ENCODE results near the gene NAA10.

DNA sequence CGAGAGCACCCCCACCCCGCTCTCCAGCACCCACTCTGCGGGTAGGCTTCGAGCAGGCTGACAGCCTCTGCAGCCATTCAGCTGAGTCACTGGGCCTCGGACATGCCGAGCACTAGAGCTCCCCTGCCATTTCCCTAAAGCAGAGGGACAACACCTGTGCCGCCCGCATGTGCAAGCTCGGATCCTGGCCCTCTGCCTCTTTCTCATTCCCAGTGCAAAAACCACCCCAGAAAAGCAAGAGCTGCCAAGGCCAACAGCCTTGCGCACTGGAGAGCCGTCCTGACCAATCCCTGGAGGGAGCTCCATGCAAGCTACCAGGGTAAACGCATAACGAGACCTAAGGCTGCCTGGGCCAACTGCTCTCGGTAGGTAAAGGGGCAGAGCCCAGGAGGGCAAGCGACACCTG is 31.4 kb upstream of the NAA10 start:
- TF ChIP-seq, protein P1, sequence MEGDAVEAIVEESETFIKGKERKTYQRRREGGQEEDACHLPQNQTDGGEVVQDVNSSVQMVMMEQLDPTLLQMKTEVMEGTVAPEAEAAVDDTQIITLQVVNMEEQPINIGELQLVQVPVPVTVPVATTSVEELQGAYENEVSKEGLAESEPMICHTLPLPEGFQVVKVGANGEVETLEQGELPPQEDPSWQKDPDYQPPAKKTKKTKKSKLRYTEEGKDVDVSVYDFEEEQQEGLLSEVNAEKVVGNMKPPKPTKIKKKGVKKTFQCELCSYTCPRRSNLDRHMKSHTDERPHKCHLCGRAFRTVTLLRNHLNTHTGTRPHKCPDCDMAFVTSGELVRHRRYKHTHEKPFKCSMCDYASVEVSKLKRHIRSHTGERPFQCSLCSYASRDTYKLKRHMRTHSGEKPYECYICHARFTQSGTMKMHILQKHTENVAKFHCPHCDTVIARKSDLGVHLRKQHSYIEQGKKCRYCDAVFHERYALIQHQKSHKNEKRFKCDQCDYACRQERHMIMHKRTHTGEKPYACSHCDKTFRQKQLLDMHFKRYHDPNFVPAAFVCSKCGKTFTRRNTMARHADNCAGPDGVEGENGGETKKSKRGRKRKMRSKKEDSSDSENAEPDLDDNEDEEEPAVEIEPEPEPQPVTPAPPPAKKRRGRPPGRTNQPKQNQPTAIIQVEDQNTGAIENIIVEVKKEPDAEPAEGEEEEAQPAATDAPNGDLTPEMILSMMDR (IDR thresholded peaks at IDR 0.05 in 8 of 11, conservative IDR thresholded peaks at IDR 0.05 in 3 of 11), result no peak
- TF ChIP-seq POLR2A (IDR thresholded peaks at IDR 0.05), result no peak

Data from spleen (tissue), 7 donors.